K562 (cell line): Measurements from ENCODE around the gene SLC29A3. TPM values are rescaled to one million over a fixed set of nuclear protein-coding genes. Genes with fewer than 3 reads are reported as not detected.

ENCODE experiments used
- FOXP1 ChIP-seq: sonication (generic); formaldehyde crosslinking; IDR thresholded peaks from 2 replicates; pipeline ENCODE4 v1.8.0; 2022; ENCODE audit warnings: mild to moderate bottlenecking, missing genetic modification reagents
- GATA2 ChIP-seq: sonication (generic); formaldehyde crosslinking; IDR thresholded peaks from 2 replicates; pipeline ENCODE4 v1.4.0; 2020; ENCODE audit warnings: mild to moderate bottlenecking, missing genetic modification reagents
- HDAC1 ChIP-seq, 2 experiments: fragments of 450-650 bp; IDR thresholded peaks; 2 replicates each; pipeline ENCODE4 v1.6.1; 2016 to 2017; ENCODE audit warnings: inconsistent platforms in 1 of 2, mild to moderate bottlenecking in 1 of 2, moderate library complexity in 1 of 2
- KLF16 ChIP-seq: IDR thresholded peaks from 2 replicates; pipeline ENCODE4 v1.6.1; 2016; ENCODE audit warnings: antibody characterized with exemption
- OTX1 ChIP-seq: fragments of 450-650 bp; formaldehyde crosslinking; IDR thresholded peaks from 2 replicates; pipeline ENCODE4 v1.4.0; 2022; ENCODE audit warnings: mild to moderate bottlenecking
- REST ChIP-seq, 2 experiments: fragments of 450-650 bp; formaldehyde crosslinking in 1 of 2; IDR thresholded peaks; 2 replicates each; pipeline versions ENCODE4 v1.4.0 to v1.6.1; 2014 to 2020; ENCODE audit warnings: mild to moderate bottlenecking in 2 of 2, borderline replicate concordance in 1 of 2, low read depth in 1 of 2
- SMARCA5 ChIP-seq: fragments of 450-650 bp; IDR thresholded peaks from 2 replicates; pipeline ENCODE4 v1.6.1; 2016
- polyA plus RNA-seq, 8 experiments: library from polyadenylated mRNA; depleted of rRNA in 4 of 8; stranded (reverse) in 5 of 8; unstranded in 3 of 8; fragments of >200 nt; fragmentation: Nextera tagmentation in 2 of 8; fragmentation: Illumina TruSeq in 1 of 8; extraction: Ambion mirVana in 2 of 8; extraction: Trizol in 1 of 8; gene quantifications; 2 replicates each; pipeline versions ENCODE4 v1.2.1 to v1.2.3, GENCODE V29; 2011 to 2014; ENCODE audit warnings: inconsistent platforms in 1 of 8, missing spikeins in 1 of 8
- total RNA-seq, 7 experiments: library from RNA; depleted of rRNA in 6 of 7; stranded (reverse); fragments of >200 nt in 6 of 7; fragmentation: Illumina TruSeq in 2 of 7; extraction: Trizol in 2 of 7; gene quantifications; 2 replicates each; pipeline versions ENCODE4 v1.2.1 to v1.2.3, GENCODE V29; 2011 to 2021; ENCODE audit warnings: low replicate concordance in 1 of 7

Gene SLC29A3
- total and polyA plus RNA-seq, 9 of the 15 experiments (the other 6 are each of a cell fraction or from before 2014, with no cell fraction given) = 2.1 to 10.7 (median 4.6) TPM

GRCh38 chr10:71270301-71271220 lies 48.5 kb upstream of the SLC29A3 start (continued):
- TF ChIP-seq SMARCA5 (peak; percentile 27; the same call in 1 of the 2 replicates), FOXP1 (CRISPR knock-in tag) (0 out of 2 replicates have a peak, but pooled peaks have one; percentile 25), OTX1 (CRISPR knock-in tag) (peak; percentile 63; the same call in 1 of the 2 replicates), GATA2 (CRISPR knock-in tag) (no peak), HDAC1 (IDR thresholded peaks at IDR 0.05) (peak in 1 of 2 experiments; percentile 3; a peak in 1 of 4 replicates), REST (IDR thresholded peaks at IDR 0.05; ENCODE audit: borderline replicate concordance) (peak; percentile 41; the same call in 1 of the 2 replicates), REST (CRISPR knock-in tag; IDR thresholded peaks at IDR 0.05; ENCODE audit: low read depth) (no peak), KLF16 (0 out of 2 replicates have a peak, but pooled peaks have one; percentile 23)
